OCI-LY1 (cell line): Measurements from ENCODE around the gene TMEM238.

Source experiments
- CTCF ChIP-seq: fragments of 200-600 bp; sonication (generic), shearing (Covaris generic); IDR thresholded peaks from 2 replicates; pipeline ENCODE4 v1.5.1; 2017; ENCODE audit warnings: mild to moderate bottlenecking, antibody characterized with exemption, low read length, moderate library complexity, mixed read lengths
- EZH2 ChIP-seq: fragments of 200-600 bp; sonication (generic), shearing (Covaris generic); IDR thresholded peaks from 2 replicates; pipeline ENCODE4 v1.8.0; 2017; ENCODE audit warnings: borderline replicate concordance, mixed run types, mild to moderate bottlenecking, antibody characterized with exemption, low read length, moderate library complexity, mixed read lengths

- TF ChIP-seq EZH2 (no peak), CTCF (no peak)
Measured at GRCh38 chr19:55369653-55370304, 14.3 kb downstream of the TMEM238 start.
